Smooth muscle cell (in vitro differentiated cells): ENCODE measurements around the gene HDGFL1. TPM values are rescaled to one million over a fixed set of nuclear protein-coding genes. Genes with fewer than 3 reads are reported as not detected.
A peak's percentile ranks its signal among the peaks of the same experiment; 100 is the strongest.

Experiments used
- DNase-seq: peaks from one replicate; lab custom pipeline; 2025; ENCODE audit not compliant: unreplicated experiment; lab: John Stamatoyannopoulos, UW
- H2AFZ ChIP-seq: fragments of 200-600 bp; sonication (generic); 2 replicates; pipeline ENCODE4 v1.6.0; 2016; ENCODE audit warnings: antibody characterized with exemption, low read depth, mild to moderate bottlenecking
- H3F3A ChIP-seq: fragments of 200-600 bp; sonication (generic); 2 replicates; pipeline ENCODE4 v1.6.0; 2017; ENCODE audit warnings: antibody characterized with exemption, low read depth
- H3K27ac ChIP-seq: fragments of 200-600 bp; sonication (generic); 2 replicates; pipeline ENCODE4 v1.5.1; 2016; ENCODE audit warnings: low read depth, mild to moderate bottlenecking
- H3K27me3 ChIP-seq: fragments of 200-600 bp; sonication (generic); 2 replicates; pipeline ENCODE4 v1.6.1; 2016; ENCODE audit warnings: low read depth, mild to moderate bottlenecking
- H3K36me3 ChIP-seq: fragments of 200-600 bp; sonication (generic); 2 replicates; pipeline ENCODE4 v1.5.1; 2016; ENCODE audit warnings: low read depth
- H3K4me1 ChIP-seq: fragments of 200-600 bp; sonication (generic); 2 replicates; pipeline ENCODE4 v1.5.1; 2016; ENCODE audit warnings: low read depth
- H3K4me2 ChIP-seq: fragments of 200-600 bp; sonication (generic); 2 replicates; pipeline ENCODE4 v1.6.0; 2016; ENCODE audit warnings: mild to moderate bottlenecking
- H3K4me3 ChIP-seq: fragments of 200-600 bp; sonication (generic); 2 replicates; pipeline ENCODE4 v1.5.1; 2016; ENCODE audit warnings: mild to moderate bottlenecking
- H3K79me2 ChIP-seq: fragments of 200-600 bp; sonication (generic); 2 replicates; pipeline ENCODE4 v1.6.0; 2016; ENCODE audit warnings: low read depth, mild to moderate bottlenecking
- H3K9ac ChIP-seq: fragments of 200-600 bp; sonication (generic); 2 replicates; pipeline ENCODE4 v1.6.0; 2016; ENCODE audit warnings: low read depth
- H3K9me3 ChIP-seq: fragments of 200-600 bp; sonication (generic); replicated peaks from 2 replicates; pipeline ENCODE4 v1.5.1; 2016; ENCODE audit warnings: low read depth
- H4K20me1 ChIP-seq: fragments of 200-600 bp; sonication (generic); 2 replicates; pipeline ENCODE4 v1.6.0; 2016; ENCODE audit warnings: low read depth
- WGBS: methylation state at CpG from one replicate; pipeline ENCODE4 v1.1.7; 2016; ENCODE audit warnings: low lambda C conversion rate; 5-methylcytosine and 5-hydroxymethylcytosine counted together
- polyA plus RNA-seq: library from polyadenylated mRNA; unstranded; fragments of >200 nt; fragmentation: Nextera tagmentation; extraction: Ambion mirVana; gene quantifications from 2 replicates; pipeline ENCODE4 v1.2.1, GENCODE V29; 2016
- total RNA-seq: library from RNA; depleted of rRNA; stranded (reverse); fragments of >200 nt; gene quantifications from 2 replicates; pipeline ENCODE4 v1.2.3, GENCODE V29; 2014
- TF ChIP-seq, protein P1 (sequence below): fragments of 200-600 bp; sonication (generic); IDR thresholded peaks from 2 replicates; pipeline ENCODE4 v1.5.1; 2017; ENCODE audit warnings: borderline replicate concordance, mild to moderate bottlenecking, antibody characterized with exemption; ENCODE audit not compliant: insufficient read depth, poor library complexity, severe bottlenecking

The HDGFL1 gene
- total and polyA plus RNA-seq, 2 experiments from 2014 or later: not detected

DNA sequence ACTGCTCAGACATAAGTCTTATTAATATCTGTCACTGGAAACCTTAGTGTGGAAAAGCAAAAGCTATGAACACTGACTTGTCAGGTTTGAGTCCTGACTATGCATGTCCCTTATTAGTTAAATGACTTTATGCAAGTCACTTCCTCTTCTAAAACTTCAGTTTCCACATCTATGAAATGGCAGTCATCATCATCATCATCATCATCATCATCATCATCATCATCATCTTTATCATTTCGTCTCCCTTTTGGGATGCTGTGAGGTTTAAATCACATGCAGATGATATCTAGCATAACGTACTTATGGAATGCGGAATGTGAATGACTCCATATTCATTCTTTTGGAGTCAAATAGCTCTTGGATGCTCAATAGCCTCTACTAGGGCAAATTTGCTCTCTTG lies 24.5 kb downstream of the HDGFL1 start:
- Histone ChIP-seq H3K4me1 (no peaks in the 10 kb centered on the region), H3K9me3 (no peaks in the 10 kb centered on the region), H3F3A (no peaks in the 10 kb centered on the region), H2AFZ (no peak overlapping the region), H3K79me2 (no peaks in the 10 kb centered on the region), H4K20me1 (no peaks in the 10 kb centered on the region), H3K27me3 (no peaks in the 10 kb centered on the region), H3K4me2 (no peak overlapping the region), H3K4me3 (no peak overlapping the region), H3K36me3 (no peaks in the 10 kb centered on the region), H3K9ac (no peak overlapping the region), H3K27ac (no peak overlapping the region)
- TF ChIP-seq, protein P1, sequence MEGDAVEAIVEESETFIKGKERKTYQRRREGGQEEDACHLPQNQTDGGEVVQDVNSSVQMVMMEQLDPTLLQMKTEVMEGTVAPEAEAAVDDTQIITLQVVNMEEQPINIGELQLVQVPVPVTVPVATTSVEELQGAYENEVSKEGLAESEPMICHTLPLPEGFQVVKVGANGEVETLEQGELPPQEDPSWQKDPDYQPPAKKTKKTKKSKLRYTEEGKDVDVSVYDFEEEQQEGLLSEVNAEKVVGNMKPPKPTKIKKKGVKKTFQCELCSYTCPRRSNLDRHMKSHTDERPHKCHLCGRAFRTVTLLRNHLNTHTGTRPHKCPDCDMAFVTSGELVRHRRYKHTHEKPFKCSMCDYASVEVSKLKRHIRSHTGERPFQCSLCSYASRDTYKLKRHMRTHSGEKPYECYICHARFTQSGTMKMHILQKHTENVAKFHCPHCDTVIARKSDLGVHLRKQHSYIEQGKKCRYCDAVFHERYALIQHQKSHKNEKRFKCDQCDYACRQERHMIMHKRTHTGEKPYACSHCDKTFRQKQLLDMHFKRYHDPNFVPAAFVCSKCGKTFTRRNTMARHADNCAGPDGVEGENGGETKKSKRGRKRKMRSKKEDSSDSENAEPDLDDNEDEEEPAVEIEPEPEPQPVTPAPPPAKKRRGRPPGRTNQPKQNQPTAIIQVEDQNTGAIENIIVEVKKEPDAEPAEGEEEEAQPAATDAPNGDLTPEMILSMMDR: no peak
- WGBS: 91% methylated on average over 3 of the region's 3 CpGs
- no peak for DNase-seq

DNA sequence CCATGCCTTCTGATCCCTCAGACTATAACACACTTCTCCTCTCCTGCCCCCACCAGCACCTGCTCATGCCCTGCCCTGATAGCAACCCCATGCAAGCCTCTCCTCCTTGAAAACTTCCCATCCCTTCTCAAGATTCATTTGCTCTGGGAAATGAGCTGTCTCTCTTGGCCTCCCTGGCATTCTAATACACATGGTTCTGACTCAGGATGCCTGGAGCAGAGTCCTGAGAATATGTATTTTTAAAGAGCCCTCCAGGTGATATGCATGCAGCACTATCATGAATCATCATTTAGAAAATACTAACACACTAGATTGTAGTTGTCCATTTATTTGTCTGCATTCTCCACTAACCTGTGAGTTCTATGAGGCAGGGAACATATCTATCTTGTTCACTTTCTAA lies 26.6 kb downstream of the HDGFL1 start:
- H3K4me1 ChIP-seq: no peaks in the 10 kb centered on the region
- H3K27ac ChIP-seq: no peak overlapping the region
- no peak overlapping the region for H2AFZ ChIP-seq
- H4K20me1 ChIP-seq: no peaks in the 10 kb centered on the region
- H3K9me3 ChIP-seq: no peaks in the 10 kb centered on the region
- H3K4me3 ChIP-seq: no peak overlapping the region
- TF ChIP-seq, protein P1: no peak
- no peak overlapping the region for H3K9ac ChIP-seq
- H3K27me3 ChIP-seq: no peaks in the 10 kb centered on the region
- no peaks in the 10 kb centered on the region for H3K79me2 ChIP-seq
- H3K36me3 ChIP-seq: no peaks in the 10 kb centered on the region
- no peak overlapping the region for H3K4me2 ChIP-seq
- no peak for DNase-seq
- H3F3A ChIP-seq: peaks cover 5% of the 10 kb centered on the region

DNA sequence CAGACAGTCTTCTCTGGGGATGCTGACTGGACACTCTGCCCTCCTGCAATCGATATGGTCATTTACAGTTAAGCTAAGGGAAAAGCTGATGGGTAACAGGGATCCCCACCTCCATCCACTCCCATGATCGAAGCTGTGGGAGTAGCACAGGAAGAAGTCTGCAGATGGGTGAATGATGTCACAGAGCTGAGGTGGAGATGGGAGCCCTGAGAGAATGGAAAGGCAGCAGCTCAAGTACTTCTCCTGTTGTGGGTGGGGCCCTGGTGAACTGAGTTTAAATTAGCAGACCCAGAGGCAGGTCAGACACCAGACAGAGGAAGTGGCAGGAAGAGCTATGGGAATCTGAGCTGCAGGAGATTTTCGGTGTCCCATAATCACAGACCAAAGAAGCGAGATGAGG lies 29.0 kb downstream of the HDGFL1 start:
- Histone ChIP-seq H4K20me1 (no peaks in the 10 kb centered on the region), H3K27me3 (no peaks in the 10 kb centered on the region), H3K4me2 (no peak overlapping the region), H3K9me3 (no peaks in the 10 kb centered on the region), H3K4me1 (no peaks in the 10 kb centered on the region), H3F3A (peaks cover 5% of the 10 kb centered on the region), H3K36me3 (no peaks in the 10 kb centered on the region), H3K79me2 (no peaks in the 10 kb centered on the region), H2AFZ (peak overlapping the region; percentile 45), H3K9ac (no peak overlapping the region), H3K4me3 (no peak overlapping the region), H3K27ac (no peak overlapping the region)
- no peak for DNase-seq
- 85% methylated on average over 4 of the region's 4 CpGs for WGBS
- TF ChIP-seq, protein P1: no peak

DNA sequence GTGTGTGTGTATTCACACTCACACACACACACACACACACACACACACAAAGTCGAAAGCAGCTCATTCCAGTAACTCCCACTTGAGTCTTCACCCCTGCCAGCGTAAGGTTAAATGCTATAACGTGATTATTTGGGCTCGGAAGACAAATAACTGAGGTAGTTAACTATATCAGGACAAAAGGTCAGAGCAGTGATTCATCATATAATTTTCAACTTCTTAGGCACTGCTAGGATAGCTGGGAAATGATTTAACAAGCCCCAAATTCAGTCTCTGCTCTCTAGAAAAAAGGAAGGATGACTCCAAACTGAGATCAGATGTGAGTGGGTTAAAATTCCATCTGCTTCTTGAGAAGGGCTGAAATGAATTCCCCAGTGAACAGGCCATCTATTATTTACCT lies 30.7 kb downstream of the HDGFL1 start:
- no peaks in the 10 kb centered on the region for H3K79me2 ChIP-seq
- no peaks in the 10 kb centered on the region for H3K9me3 ChIP-seq
- TF ChIP-seq, protein P1: no peak
- no peak overlapping the region for H3K4me3 ChIP-seq
- H3K27ac ChIP-seq: peak overlapping the region; percentile 62
- peak overlapping the region; percentile 34 for H2AFZ ChIP-seq
- H3K36me3 ChIP-seq: no peaks in the 10 kb centered on the region
- no peak for DNase-seq
- H3K9ac ChIP-seq: no peak overlapping the region
- H3K4me1 ChIP-seq: no peaks in the 10 kb centered on the region
- H3K27me3 ChIP-seq: no peaks in the 10 kb centered on the region
- H4K20me1 ChIP-seq: no peaks in the 10 kb centered on the region
- WGBS: 20% methylated on average over 4 of the region's 4 CpGs
- H3F3A ChIP-seq: peaks cover 5% of the 10 kb centered on the region
- H3K4me2 ChIP-seq: peak overlapping the region; percentile 55
